ENCODE data around the gene DKK2.

DNA sequence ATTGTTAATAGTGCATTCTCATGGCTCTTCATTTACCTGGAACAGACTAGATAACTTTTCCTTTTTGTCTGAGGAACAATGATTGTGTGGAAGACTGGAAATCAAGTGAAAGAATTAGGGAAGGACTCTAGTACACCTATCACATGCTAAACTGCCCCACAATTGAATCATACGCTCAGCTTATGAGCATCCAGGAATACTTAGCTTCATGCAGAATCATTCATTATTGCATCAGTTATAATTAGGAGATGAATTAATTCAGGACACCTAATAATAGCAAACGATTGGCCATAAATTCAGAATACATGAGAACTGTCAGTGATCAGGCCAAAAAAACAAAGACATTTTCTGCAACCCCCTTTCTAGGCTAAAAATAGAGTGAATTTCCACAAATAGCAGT is 106.9 kb downstream of the DKK2 start:
- TF ChIP-seq, protein P1, sequence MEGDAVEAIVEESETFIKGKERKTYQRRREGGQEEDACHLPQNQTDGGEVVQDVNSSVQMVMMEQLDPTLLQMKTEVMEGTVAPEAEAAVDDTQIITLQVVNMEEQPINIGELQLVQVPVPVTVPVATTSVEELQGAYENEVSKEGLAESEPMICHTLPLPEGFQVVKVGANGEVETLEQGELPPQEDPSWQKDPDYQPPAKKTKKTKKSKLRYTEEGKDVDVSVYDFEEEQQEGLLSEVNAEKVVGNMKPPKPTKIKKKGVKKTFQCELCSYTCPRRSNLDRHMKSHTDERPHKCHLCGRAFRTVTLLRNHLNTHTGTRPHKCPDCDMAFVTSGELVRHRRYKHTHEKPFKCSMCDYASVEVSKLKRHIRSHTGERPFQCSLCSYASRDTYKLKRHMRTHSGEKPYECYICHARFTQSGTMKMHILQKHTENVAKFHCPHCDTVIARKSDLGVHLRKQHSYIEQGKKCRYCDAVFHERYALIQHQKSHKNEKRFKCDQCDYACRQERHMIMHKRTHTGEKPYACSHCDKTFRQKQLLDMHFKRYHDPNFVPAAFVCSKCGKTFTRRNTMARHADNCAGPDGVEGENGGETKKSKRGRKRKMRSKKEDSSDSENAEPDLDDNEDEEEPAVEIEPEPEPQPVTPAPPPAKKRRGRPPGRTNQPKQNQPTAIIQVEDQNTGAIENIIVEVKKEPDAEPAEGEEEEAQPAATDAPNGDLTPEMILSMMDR (conservative IDR thresholded peaks at IDR 0.05 in 1 of 2, IDR thresholded peaks at IDR 0.05 in 1 of 2; ENCODE audit: extremely low read depth in 1 of 2, insufficient read depth in 1 of 2, low read depth in 1 of 2, low read length in 2 of 2) = no peak
- no peak for TF ChIP-seq EZH2 (IDR thresholded peaks at IDR 0.05; ENCODE audit: borderline replicate concordance, low read length)

All from mammary epithelial cell (primary cell).